ENCODE data around the gene UMODL1.
A peak's percentile ranks its signal among the peaks of the same experiment; 100 is the strongest.

The UMODL1 gene

GRCh38 chr21:42117229-42117966 lies 46.3 kb downstream of the UMODL1 start:
- no peak for DNase-seq

DNA sequence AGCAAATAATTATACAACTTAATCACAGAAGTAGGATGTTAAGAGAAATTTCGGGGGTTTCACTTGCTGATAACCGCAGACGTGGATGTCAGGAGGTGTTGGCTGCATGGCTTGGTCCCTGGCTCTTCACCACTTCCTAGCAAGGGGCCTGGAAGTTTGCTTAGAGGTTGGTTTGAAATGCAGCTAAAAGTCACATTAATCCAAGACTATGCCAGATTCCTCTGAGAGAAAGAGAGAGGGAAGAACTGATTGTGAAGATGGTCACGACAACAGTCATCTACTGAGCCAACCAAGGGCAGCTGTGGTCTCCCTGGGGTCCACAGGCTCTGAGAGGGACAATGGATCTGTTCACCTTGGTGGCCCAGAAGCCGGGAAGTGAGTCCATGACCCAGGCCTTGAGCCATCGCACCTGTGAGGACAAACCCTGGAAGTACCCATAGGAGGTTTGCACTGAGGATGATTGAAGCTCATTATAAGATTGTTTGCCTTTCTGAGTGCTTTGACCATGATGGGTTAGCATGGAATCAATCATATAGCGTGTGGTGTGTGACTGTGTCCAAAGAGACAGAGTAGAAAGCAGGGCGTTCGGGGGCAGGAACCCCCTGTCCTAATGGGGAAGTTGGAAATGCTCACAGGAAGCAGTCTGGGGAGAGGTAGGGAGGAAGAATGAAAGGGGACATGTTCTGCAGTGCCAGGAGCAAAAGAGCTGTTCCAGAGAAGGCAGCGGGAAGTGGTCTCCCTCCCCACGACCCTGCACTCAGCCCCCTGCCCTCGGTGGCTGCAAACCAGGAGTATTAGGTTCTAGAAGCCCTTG lies 47.1 kb downstream of the UMODL1 start:
- no peak for DNase-seq

GRCh38 chr21:42118901-42119300 lies 47.8 kb downstream of the UMODL1 start:
- DNase-seq: no peak

DNA sequence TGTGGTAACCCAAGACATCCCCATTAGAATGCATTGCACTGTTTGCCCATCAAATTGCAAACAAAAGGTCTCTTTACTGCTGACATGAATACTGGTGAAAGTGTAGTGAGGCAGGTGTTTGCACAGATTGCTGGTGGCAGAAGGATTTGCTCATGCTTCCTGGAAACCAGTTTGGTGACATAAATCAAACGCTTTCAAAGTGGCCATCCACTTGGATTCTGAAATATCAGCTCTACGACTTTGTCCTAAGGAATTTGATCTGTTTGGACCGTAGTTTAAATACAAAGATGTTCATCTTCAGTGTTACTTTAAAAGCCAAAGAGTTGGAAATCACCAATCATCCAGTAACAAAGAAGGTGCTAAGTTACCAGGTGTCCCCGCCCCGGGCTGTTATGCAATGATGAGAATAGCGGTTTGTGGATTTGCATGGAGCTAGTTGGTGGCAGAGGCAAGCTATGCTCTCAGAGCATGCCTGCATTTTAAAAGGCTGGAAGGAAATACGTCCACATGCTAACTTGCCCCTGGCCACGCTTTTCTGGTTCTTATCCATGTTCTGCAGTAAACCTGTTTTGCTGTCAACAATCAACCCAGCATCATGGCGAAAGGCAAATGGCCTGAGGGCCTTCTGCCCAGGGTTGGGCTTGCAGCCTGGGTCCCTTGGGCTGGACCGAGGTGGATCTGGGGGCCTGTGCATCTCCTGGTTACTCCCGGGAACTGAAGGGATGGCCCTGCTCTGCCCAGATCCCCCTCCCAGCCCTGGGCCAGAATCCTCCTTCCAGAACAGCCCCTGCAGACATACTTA lies 49.2 kb downstream of the UMODL1 start:
- DNase-seq: peak; percentile 95

DNA sequence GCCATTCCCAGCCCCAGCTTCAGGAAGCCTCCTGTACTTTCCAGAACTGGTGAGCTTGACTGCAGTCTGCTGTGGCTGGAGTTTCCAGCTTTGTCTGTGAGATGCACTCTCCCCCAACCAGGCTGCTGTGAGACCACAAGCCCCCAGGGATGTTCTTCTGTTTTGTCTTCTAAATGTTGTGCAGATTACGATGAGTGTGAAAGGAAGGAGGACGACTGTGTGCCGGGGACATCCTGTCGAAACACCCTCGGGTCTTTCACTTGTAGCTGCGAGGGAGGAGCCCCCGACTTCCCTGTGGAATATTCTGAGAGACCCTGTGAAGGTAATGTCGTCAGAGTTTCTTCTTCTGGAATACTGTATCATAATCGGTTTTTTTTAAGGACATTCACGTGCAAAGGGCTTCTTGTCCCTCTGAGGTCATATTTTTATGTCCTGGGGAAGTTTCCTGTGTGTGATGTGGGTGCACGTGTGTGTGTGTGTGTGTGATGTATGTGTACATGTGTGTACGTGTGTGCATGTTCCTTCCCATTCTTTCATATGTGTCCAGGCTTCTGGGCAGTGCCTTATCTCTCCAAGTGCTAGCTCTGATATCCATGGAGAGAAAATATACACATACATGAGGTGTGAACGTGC lies 49.9 kb downstream of the UMODL1 start:
- no peak for DNase-seq

- DNase-seq: no peak
Observed at GRCh38 chr21:42121794-42122193, 50.7 kb downstream of the UMODL1 start.

- no peak for DNase-seq
Observed at GRCh38 chr21:42122398-42122797, 51.3 kb downstream of the UMODL1 start.

- no peak for DNase-seq
Observed at GRCh38 chr21:42122808-42123207, 51.7 kb downstream of the UMODL1 start.

DNA sequence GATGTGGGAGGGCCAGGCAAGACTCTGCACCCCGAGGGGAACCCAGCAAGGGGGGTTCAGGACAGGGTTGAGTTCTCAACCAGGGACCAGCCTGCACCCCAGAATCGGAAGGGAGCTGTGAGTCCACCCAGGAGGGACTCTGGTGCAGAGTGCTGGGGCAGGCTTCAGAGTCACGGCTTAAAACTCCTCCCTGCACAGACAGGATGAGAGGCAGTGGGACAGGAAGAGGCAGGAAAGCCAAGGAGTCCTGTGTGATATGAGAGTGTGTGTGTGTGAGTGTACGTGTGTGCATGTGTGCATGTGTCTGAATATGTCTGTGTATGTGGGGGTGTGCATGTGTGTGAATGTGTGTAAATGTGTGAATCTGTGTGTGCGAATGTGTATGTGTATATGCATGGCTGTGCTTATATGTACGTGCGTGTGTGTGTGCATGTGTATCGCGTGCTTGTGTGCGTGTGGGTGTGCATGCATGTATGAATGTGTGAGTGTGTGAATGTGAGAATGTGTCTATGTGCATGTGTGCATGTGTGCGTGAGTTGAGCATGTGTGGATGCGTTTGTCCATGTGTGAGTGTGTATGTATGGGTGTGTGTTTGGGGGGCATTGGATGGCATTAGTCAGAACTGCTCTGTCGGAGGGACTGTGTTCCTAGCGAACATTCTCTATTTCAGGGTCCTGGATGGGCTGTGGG lies 52.2 kb downstream of the UMODL1 start:
- DNase-seq: no peak

DNA sequence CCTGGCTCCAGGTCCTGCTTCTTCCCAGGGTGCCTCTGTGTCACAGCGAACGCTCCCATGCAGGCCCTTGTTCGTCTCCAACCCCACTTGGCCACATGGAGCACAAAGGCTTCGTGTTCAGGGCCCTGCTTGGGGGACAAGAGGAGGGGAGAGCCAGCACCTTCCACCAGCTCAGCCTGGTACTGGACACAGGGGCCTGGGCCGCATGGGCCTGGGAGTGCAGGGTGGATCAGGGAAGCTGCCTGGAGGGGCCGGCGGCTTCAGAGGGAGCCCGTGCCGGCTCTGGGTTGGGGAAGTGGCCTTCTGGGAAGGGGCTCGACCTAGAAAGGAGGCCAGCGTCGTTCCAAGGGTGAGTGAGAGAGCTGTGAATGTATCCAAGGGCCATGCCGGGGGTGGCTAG lies 53.0 kb downstream of the UMODL1 start:
- DNase-seq: no peak

- no peak for DNase-seq
Observed at GRCh38 chr21:42124826-42125570, 53.9 kb downstream of the UMODL1 start.

- no peak for DNase-seq
Observed at GRCh38 chr21:42125571-42126544, 54.7 kb downstream of the UMODL1 start.

DNA sequence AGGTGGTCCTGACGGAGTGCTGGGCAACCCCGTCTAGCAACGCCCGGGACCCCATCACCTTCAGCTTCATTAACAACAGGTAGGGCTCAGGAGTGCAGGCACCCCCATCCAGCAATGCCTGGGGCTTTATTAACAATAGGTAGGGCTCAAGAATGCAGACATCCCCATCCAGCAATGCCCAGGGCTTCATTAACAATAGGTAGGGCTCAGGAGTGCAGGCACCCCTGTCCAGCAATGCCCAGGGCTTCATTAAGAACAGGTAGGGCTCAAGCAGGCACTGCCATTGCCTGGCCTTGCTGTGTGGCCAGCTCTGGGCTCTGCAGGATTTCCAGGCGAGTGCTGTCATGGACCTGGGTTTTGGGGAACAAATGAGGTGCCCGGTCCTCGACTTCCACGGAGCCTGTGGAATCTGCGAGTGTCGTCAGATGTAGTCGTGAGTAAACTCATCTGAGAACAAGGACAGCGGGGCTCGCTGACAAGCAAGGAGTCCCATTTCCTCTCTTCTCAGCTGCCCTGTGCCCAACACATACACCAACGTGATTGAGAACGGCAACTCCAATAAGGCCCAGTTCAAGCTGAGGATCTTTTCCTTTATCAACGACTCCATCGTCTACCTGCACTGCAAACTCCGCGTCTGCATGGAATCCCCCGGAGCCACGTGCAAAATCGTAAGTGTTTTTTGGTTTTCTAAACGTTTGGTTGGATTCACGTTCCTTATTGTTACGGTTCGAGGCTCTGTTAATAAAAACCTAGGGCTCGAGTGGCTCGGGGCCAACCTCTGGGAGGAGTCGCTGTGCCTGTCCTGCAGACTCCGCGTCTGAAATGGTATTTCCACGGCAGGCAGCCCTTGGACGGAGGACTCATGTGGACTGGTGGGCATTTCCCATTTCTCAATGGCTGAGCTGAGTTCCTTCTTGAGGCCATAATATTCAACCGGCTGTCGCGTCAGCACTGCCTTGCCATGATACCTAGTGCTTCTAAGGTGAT lies 56.3 kb downstream of the UMODL1 start:
- DNase-seq: no peak

DNA sequence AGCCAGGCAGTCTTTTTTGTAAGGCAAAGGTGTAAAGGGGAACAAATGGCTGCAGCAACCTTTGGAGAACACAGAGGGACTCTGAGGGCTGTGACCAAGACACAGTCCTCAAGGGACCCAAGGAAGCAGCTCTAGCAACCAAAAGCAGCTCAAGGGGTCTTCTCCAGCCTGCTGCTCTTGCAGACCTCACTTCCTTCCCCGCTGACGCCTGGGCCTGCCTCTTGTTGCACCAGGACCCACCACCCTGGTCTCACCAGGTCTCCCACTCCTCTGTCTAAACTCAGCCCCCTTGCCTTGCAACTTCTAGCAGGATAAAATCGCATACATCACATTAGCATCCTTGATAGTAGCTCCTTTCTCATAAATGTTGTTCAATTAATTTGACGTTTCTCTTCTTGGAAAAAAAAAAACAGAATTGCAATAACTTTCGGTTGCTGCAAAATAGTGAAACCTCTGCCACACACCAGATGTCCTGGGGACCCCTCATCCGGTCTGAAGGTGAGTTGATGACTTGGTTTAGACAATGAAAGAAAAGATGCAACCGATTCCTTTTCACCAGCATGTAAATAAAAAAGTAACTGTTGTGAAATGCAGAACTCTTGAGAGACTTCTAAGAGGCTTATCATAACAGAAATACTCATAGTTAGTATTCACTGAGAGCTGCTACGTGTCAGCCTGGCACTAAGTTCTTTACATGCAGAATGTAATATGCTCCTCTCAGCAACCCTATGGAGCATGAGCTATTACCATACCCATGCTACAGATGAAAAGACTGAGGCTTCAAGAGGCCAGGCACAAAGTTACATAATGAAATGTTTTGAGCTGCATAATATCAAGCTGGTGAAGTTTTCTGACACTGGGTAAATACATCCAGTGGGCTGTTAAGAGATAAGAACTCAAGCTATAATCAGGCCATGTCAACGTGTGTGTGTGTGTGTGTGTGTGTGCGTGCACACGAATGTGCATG lies 58.5 kb downstream of the UMODL1 start:
- DNase-seq: no peak

DNA sequence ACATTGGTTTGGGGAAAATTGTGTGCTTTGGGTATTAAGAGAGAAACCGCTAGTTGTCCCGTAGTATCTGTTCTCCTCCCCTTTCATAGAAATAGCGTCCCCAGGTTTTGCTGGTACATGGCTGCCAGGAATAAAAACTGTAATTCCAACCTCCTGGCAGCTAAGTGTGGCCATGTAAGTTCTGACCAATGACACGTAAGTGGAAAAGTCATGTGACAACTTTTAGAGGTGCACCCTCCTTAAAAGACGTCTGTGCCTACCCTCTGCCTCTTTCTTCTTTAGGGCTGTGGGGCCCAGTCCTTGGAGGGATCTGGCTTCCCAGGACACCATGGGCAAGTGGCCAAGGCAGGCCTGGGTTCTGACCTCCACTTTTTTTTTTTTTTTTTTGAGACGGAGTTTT lies 59.3 kb downstream of the UMODL1 start:
- DNase-seq: no peak

DNA sequence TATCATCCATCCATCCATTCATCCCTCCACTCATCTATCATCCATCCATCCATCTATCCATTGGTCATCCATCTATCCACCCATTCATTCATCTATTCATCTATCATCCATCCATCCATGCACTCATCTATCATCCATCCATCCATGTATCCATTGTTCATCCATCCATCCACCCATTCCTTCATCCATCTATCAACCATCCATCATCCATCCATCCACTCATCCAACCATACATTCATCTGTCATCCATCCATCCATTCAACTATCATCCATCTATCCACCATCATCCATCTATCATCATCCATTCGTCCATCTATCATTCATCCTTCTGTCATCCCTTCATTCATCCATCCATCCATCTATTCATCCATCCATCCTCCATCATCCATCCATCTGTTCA lies 61.1 kb downstream of the UMODL1 start:
- DNase-seq: no peak

DNA sequence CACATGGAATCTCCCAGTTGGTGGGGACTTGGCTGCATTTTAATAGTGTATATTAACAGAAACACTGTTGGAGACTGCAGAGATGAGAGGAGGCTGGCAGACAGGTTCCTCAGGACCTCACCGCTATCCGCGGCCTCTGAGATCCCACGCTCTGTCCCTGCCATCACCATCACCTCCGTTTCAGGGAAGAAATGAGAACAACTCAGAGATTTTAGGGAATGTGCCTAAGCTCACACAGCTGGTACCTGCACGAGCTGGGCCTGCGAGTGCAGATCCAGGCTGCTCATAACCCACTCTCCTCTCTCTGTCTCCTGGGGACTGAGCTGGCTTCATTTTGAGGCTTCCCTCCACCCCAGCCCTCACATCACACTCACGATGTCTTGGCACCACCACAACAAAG lies 62.0 kb downstream of the UMODL1 start:
- no peak for DNase-seq

Measured in NCI-H187 treated with DMSO at 0.1 percent for 48 hours (cell line).